Cerebellar cortex (tissue), 1 donor: ENCODE measurements around the gene SLC18A2.
A peak's percentile ranks its signal among the peaks of the same experiment; 100 is the strongest.
"Not testable (repeated sequence)": the region's sequence is repeated elsewhere in the genome, so short reads cannot be mapped to it uniquely, and the experiment has no call there.

ENCODE experiments used
- DNase-seq: peaks from one replicate; pipeline ENCODE4 v3.0.0-alpha.2; 2015; ENCODE audit warnings: low spot score

Gene SLC18A2

DNA sequence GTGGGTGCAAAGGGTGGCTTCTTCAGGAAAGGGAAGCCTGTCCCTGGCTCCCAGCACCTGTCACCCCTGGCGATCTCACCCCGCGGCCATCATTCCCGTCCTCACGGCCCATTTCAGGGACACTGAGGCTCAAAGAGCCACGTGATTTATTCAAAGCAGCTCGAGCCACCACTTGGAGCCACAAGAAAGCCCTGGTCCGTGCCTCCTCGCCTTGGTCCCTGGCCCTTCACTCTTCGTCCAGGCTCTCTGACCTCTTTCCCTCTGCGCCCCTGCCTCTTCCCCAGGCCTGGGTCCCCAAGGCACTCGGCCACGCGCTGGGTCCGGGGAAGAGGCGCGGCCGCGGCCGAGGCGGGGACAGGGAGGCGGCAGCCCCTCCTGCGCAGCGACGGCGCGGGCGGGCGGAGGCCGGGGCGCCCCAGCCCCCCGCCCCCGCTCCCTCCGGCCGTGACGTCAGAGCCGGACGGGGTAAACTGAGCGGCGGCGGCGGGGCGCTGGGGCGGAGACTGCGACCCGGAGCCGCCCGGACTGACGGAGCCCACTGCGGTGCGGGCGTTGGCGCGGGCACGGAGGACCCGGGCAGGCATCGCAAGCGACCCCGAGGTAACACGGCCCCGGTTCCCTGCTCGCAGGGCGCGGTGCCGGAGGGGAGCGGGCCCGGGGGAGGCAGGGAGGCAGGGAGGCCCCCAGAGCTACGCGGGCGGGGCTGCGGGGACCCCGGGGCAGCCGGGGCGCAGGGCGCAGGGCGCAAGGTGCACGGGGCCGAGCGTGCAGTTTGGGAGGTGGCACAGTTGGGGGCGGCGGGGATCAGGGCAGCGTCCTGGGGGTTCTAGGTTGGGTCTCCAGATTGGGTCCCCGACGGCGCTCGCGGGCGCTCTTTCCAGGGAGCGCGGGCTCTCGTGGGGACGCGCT is at the start of gene SLC18A2:
Gene SLC18A2, plus strand, starts transcription at position 494 of the 909 bp plus-strand sequence. CDS start 580 bp downstream, outside the sequence.
- no peak for DNase-seq

DNA sequence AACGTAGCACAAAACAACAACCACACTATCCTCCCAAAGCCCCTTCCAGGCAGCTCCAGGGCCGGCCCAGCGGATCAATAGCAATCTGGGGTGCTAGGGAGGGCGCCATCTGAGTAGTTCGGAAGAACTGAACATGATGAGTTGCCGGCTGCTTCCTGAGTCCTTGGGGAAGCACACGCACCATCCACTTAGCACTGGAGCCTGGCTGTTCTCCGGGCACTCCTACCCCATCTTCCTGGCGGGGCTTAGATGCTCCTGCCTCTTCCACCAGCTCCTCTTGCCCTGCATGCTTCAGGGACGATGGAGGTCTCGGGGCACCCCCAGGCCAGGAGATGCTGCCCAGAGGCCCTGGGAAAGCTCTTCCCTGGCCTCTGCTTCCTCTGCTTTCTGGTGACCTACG is 43.7 kb upstream of the SLC18A2 start, which contains the start of gene KCNK18:
Gene KCNK18, plus strand, starts transcription at position 301 of the 400 bp plus-strand sequence. Its CDS starts 0 bp downstream, at position 301.
- DNase-seq, result no peak

DNA sequence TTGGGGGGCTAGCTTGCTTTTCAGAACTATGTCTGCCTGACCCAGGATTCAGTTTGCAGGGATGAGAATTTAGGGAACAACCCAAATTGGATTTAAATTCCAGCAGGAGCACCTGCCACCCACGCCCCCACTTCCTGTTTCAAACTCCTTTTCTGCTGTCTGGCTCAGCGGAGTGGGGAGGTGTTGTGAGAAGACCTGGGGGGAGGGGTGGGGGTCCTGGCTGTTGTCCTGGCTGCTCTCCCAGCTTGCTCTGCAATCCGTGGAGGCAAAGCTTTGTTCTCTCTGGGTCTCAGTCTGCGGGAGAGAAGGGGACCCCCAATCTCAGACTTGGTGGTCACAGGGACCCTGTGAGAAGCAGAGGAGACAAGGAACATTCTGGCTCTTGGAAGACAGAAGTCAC is 42.8 kb upstream of the SLC18A2 start:
- DNase-seq, result no peak

DNA sequence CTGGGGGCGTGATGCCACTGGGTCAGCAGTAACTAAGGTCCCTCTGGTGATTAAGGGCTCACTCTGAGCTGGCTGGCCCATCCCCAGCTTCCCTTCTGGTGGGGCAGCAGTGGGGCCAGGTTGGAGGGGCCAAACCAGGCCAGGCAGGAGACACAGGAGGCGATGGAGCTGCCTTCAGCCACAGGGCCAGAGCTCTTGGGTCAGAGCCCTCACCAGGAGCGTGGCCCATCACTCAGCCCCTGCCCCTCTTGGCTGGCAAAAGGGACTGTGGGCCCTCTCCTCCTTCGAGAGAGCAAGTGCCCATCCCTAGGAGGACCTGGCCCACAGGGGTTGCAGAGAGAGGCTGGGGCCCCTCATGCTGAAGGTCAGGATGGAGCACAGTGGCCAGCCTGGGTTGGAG is 39.1 kb upstream of the SLC18A2 start:
- no peak for DNase-seq

DNA sequence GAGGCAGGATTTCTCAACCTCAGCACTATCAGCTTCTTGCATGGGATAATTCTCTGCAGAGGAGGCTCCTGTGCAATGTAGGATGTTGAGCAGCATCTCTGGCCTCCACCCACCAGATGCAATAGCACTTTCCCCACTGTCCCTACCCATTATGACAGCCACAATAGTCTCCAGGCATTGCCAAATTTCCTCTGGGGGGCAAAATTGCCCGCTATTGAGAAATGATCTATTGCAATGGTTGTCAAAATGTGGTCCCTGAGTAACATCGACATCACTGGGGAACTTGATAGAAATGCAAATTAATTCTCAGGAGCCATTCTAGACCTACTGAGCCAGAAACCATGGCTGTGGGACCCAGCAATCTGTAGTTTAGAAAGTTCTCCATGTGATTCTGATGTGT is 36.6 kb upstream of the SLC18A2 start:
- no peak for DNase-seq

DNA sequence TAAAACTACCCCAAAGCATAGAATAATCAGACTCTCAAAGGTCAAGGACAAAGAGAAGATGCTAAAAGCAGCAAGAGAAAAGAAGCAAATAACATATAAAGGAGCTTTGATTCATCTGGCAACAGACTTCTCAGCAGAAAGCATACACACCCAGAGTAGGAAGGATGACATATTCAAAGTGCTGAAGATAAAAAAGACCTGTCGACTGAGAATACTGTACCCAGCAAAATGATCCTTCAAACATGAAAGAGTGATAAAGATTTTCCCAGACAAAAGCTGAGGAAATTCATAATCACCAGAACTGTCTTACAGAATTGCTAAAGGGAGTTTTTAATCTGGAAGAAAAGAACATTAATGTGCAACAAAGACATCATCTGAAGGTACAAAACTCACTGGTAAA is 28.7 kb upstream of the SLC18A2 start:
- DNase-seq, result no peak

DNA sequence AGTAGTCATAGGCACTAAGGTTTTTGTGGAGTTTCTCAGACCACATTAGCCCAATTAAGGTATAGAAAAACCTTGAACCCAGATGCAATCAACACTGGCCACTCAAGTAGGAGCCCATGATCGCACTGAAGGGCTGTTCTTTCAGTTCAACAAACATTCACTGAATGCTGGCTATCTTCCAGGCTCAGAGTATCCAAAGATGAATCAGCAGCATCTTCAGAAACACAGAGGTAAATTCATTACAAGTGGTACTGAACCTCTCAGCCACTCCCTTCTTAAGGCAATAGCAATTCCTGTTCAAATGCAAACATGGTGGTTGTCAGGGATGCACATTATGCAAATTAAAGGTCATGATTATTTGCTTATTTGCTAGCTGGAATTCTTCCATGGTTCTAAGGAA is 26.5 kb upstream of the SLC18A2 start:
- no peak for DNase-seq

DNA sequence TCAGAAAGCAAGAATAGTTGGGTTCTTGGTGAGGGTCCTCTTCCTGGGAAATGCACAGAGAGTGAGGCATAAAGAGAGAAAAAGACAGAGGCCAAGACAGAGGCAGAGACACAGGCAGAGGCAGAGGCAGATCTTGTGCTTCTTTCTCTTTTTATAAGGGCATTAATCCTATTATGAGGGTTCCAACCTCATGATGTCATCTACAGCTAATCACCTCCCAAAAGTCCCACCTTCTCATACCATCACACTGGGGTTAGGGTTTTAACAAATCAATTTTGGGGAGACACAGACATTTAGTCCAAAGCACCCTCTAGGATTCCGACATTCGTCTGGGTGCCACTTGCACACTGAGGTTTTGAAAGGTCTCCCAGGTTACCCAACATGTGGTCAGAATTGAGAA is 25.8 kb upstream of the SLC18A2 start:
- no peak for DNase-seq

DNA sequence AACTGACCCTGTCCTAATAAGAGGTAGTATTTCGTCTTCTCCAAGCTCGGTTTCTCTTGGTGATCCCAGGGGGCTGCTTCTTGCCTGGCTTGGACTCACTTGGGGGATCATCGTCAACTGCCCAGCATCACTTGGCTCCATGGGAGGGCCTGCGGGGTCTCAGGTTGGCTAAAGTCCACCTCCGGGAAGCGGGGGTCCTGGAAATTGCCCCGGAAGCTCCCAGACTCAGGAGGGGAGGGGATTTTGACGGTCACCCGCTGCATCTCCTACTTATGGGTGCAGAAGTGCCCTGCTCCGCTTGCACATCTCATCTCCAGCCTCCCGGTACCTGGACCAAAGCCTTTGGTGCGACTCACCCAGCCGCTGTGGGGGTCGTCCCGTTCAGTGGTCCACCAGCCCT is 24.9 kb upstream of the SLC18A2 start:
- no peak for DNase-seq

DNA sequence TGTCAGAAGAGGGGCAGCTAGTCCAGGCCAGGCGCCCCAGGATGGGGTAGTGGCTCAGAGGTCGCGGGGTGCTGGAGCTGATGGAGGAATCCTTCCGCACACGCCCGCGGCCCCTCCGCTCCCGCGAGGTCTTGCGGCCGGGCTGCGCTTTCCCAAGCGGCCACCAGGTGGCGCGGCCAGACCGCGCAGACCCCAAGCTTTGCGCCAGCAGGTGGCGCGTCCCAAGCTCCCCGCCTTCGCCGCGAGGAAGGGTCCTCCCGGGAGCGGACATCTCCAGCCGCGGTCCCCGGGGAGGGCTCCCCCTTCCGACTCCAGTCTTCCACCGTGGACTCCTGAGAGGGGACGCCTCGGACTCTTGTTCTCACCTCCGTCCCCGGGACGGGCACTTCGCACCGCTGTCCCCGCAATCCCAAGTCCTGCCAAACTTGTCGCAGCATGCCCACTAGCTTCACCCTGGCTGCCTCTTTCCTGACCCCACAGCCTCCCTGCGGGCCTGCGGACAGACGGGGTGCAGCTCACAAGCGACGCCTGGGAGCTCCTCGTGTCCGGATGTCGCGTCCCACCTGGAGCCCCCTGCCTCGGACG is 24.2 kb upstream of the SLC18A2 start:
- peak; percentile 41 for DNase-seq

DNA sequence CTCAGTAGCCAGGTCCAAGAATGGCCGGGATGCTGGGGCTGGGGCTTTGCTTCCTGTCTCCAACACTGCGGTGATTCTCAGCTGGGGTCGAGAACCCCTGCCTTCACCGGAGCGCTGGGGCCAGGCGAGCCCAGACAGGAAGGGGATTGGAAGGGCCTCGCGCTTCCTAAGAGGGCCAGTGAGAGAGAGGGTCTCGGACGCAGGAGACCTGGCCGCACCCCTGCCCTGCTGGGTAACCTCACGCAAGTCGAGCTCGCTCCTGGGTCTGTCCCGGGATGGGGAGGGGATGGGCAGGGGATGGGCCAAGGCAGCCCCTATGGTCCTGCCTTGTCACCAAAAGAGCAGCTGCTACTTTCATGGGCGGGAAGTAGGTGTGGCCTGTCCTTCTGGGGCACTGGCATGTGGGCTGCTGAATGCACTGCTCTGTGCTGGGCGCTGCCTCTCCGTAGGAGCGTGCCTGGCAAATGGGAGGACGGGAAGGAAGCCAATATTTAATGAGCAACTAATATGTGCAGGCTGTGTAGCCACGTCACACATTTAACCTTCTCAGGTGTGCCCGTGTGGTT is 23.6 kb upstream of the SLC18A2 start:
- no peak for DNase-seq

DNA sequence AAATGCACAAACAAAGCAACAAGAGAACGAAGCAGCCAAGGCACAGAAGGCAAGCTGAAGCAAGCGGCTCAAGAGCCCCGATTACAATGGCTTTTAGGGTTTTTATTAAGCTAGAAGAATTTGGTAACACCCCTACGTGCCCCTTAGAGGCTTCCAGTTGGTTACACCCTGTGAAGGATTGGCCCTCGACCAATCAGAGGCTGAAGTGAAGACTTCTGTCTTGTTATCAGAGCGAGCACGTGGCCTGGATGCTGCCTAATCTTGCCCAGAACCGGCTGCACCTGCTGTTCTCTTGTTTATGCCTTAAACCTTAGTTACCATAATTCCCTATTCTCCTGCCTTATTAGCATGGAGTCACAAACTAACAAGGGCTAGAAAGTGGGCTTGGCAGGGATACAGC is 22.3 kb upstream of the SLC18A2 start:
- DNase-seq, result no peak

DNA sequence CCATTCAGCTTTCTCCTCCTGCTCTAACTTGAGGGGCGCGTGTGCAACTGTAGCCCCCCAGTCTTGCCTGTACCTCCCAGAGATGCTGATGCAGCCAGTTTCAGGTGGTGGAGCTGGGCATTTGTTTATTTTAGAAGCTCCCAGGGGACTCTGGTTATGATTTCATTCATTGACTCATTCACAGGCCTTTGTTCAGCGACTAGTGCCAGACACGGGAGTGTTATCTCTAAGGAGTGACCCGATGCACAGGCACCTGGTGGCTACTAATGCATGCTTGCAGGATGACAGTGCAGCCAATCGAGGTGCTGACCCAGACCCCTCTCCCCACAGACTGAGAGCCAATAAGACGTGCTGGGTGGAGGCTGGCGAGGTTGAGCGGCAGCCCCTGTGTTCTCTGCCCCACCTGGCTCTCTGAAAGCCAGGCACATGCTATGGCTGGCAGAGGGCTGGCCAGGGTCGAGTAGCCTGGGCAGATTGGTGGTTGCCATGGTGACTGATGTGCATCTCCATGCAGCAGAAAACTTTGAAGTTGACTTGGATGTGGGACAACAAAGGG is 19.7 kb upstream of the SLC18A2 start:
- DNase-seq, result no peak

DNA sequence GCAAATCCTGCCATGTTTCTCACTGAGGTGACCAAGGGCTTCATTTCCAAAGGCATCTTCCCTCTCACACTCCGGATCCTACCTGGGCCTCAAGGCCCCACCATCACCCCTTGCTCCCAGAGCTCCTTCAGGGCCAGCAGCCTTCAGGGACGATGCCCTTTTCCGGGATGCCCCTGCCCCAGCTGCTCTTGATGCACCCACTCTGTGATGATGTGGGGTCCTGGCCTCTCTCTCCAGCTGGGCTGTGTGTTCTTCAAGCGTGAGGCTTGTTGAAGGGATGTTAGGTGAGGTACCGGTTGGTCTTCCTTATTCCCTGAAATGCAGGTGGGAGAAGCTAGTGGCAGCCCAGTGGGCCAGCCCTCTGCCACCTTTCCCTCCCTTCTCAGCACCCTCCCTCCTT is 18.4 kb upstream of the SLC18A2 start:
- DNase-seq, result no peak

DNA sequence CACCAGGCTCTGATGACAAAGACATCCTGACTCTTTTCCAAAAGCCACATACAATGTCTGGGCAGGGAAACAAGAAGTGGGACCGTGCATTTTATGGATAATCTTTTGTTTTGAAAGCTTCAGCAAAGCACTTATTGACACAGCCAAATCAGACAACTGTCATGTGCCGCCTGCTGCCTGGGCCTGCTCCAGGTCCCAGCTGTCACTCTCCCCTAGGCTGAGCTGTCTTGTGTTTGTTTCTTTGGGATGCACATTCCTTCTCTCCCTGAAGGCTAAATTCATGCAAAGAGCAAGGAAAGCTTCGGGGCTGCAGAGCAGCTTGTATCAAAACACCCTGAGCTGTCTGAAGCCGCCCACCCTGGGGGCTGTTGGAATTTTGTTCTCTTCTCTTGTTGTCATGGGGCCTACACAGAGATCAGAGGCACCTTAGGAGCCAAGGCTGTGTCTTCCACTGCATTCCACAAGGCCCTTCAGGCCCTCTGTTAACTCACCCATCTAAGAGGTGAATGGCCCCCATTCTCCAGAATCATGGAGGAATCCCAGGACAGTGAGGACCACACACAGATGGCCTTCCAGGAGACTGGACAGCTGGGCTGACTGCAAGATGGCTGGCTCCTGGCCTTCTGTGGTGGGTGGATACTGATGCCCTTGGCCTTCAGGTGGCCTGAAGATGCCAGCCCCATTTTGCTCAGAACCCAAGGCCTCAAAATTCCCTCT is 17.8 kb upstream of the SLC18A2 start:
- no peak for DNase-seq

DNA sequence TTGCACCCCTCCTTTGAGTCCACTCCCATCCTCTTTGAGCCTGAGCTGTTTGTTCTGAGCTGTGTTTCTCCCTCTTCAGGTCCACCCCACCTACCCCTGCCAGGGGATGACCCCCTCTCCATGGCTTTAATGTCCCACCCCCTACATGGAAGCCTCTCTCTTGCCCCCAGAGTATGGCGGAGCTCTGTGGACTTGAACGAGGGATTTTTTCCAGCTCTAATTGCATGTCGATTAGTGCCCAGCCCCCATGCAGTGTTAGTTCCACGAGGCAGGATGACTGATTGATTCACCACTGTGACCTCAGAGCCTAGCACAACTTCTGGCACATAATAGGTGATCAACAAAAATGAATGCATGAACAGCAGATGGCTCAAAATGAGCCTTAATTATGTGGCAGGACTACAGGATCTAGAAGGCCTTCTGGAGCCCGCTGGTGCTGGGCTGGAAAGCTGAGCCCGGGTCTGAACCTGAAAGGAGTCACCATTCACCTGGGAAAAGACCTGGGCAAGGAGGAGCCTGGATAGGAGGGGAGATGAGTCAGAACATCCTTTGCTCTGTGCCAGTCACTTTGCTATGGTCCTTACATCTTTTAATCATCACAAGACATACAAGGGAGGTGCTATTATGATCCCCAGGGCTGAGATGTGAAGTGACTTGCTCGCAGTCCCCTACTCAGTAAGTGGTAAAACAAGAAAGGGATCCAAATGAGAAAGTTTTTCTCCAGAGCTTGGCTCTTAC is 17.1 kb upstream of the SLC18A2 start:
- no peak for DNase-seq

DNA sequence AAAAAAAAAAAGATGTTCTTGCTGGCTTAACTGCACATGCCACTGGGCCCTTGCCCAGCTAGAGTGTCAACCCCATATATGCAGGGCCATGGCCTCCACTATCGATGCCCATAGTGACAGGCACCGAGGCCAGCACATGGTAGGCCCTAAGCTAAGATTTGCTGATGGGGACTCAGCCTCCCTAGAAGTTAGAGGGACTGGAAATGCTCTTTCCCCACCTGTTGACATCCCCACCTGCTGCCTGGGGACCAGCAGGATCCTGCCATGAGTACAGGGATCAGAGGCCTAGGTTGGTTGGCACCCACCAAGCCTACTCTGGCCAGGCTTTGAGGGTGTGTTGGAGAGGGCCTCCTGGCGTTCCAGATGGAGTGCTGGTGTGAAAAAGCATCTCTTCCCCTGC is 16.0 kb upstream of the SLC18A2 start:
- no peak for DNase-seq

DNA sequence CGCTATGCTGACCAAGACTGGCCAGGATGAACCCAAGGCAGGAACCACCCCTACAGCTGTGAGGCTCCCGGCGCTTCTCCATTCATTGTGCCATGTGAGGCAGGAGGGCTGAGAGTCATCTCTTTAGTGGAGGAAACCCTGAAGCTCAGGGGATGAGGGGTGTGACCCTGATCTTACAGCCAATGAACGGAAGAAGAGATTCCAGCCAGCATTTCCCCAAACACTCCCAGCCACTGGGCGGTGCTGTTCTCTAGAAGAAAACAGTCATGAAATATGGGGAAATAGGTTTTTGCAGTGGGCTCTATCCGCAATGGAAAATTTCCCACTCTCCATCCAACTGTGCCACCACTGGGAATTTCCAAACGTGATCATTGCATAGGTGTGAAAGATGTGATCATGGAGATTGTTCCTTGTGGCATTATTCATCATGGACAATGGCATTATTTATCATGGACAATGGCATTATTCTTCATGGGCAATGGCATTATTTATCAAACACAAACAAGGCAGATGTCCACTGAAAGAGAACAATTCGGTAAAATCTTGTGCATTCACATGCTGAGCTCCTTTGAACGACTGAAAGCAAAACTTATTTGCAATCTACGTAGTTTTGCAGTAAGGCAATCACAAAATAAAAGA is 14.0 kb upstream of the SLC18A2 start:
- peak; percentile 21 for DNase-seq

DNA sequence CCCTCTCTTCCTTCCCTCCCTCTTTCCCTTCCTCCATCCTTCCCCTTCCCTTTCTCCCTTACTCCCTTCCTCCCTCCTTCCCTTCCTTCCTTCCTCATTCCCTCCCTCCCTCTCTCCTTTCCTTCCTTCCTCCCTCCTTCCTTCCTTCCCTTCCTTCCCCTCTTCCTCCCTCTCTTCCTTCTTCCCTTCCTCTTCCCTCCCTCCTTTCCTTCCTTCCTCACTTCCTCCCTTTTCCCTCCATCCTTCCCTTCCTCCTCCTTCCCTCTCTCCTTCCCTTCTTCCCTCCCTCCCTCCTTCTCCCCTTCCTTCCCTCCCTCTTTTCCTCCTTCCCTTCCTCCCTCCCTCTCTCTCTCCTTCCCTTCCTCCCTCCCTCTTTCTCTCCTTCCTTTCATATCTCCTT is 12.7 kb upstream of the SLC18A2 start:
- DNase-seq, result no peak

DNA sequence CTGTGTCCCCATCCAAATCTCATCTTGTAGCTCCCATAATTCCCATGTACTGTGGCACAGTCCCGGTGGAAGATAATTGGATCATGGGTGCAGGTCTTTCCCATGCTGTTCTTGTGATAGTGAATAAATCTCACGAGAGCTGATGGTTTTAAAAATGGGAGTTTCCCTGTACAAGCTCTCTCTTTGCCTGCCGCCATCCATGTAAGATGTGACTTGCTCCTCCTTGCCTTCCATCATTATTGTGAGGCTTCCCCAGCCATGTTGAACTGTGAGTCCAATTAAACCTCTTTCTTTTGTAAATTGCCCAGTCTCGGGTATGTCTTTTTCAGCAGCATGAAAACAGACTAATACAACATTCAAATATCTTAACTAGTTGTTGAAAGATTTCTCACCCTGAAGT is 10.8 kb upstream of the SLC18A2 start:
- DNase-seq, result not testable (repeated sequence)

DNA sequence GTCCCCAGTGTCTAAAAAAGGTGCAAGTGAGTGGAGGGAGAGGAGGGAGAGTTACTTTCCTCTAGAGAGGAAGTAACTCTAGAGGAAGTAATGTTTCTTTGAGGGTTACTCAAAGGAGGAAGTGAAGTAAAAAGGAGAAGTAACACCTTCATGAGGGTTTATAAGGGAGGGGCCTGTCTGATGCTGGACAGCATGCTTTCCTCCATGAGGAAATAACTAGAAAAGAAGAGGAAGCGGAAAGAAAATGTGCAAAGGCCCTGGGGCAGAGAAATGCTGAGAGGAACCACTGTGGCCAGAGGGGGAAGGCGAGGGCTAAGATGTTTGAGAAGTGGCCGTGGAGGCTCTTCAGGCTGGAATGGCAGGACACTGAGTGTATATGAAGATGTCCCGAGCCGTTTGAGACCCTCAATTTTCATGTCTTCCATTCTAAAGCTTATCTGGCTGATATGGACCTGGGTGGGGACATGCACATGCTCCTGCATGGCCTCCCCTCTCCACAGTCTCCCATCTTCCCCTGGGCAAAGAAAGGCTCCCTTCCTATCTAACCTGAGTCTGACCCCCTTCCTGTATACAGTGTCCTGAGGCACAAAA is 3.4 kb upstream of the SLC18A2 start:
- no peak for DNase-seq
